Measurements from ENCODE around the gene ACSL5.

ACSL5 gene

GRCh38 chr10:112333452-112333851 lies 40.5 kb upstream of the ACSL5 start:
- H3K27ac ChIP-seq = no peak overlapping the region
- TF ChIP-seq ZFX (IDR thresholded peaks at IDR 0.05; ENCODE audit: borderline replicate concordance) = no peak
- TF ChIP-seq, protein P1, sequence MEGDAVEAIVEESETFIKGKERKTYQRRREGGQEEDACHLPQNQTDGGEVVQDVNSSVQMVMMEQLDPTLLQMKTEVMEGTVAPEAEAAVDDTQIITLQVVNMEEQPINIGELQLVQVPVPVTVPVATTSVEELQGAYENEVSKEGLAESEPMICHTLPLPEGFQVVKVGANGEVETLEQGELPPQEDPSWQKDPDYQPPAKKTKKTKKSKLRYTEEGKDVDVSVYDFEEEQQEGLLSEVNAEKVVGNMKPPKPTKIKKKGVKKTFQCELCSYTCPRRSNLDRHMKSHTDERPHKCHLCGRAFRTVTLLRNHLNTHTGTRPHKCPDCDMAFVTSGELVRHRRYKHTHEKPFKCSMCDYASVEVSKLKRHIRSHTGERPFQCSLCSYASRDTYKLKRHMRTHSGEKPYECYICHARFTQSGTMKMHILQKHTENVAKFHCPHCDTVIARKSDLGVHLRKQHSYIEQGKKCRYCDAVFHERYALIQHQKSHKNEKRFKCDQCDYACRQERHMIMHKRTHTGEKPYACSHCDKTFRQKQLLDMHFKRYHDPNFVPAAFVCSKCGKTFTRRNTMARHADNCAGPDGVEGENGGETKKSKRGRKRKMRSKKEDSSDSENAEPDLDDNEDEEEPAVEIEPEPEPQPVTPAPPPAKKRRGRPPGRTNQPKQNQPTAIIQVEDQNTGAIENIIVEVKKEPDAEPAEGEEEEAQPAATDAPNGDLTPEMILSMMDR (IDR thresholded peaks at IDR 0.05) = no peak

DNA sequence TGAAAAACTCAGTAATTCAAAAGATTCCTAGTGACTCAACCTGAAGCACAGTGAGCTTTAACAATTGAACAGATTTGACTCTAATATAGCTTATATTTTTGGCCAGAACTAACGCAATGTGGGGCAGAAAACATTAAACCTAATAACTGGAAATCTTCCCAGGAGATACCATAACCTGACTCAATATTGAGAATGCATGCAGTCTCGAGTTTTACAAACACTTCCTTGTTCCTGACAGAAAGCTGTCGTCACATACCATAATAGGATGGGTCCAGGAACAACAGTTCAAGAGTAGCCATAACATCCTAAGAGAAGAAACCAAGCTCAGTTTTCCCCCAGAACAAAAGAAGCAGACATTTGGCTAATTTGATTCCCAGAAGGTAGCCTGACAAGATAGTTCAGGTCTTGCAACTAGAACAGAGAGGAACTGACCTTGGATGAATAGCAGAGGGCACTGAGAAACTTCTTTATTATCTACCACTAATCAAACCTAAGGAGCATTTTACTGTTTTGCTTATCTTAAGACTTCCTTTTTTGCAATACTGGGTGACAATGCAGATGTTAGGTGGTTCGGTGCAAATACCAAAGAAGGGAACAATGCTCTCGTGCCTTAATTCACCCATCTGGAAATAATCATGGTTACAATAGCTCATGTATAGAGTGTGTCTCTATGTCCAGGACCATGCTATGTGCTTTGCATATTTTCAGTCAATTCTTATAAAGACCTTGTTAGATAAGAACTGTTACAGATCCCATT lies 38.6 kb upstream of the ACSL5 start:
- H3K27ac ChIP-seq = no peak overlapping the region
- TF ChIP-seq, protein P1 (IDR thresholded peaks at IDR 0.05) = no peak
- TF ChIP-seq ZFX (IDR thresholded peaks at IDR 0.05; ENCODE audit: borderline replicate concordance) = no peak

DNA sequence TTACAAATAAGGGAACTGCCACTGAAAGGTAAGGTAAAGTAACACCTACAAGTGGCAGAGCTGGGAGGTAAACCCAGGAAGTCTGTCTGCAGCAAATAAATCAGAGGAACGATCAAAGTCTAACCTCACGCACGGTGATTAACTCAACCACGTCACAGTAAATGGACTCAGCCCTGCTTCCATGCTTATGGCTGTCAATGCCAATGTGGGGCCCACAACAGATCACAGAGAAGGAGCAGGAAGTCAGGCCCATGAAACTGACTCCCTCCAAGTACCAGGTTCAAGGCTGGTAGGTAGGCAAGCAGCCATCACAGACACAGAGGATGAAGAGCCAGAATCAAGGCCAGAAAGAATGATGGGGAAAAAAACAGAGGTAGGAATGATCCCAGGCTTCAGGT lies 38.0 kb upstream of the ACSL5 start:
- TF ChIP-seq ZFX (IDR thresholded peaks at IDR 0.05; ENCODE audit: borderline replicate concordance) = no peak
- TF ChIP-seq, protein P1 (IDR thresholded peaks at IDR 0.05) = no peak
- H3K27ac ChIP-seq = no peak overlapping the region

DNA sequence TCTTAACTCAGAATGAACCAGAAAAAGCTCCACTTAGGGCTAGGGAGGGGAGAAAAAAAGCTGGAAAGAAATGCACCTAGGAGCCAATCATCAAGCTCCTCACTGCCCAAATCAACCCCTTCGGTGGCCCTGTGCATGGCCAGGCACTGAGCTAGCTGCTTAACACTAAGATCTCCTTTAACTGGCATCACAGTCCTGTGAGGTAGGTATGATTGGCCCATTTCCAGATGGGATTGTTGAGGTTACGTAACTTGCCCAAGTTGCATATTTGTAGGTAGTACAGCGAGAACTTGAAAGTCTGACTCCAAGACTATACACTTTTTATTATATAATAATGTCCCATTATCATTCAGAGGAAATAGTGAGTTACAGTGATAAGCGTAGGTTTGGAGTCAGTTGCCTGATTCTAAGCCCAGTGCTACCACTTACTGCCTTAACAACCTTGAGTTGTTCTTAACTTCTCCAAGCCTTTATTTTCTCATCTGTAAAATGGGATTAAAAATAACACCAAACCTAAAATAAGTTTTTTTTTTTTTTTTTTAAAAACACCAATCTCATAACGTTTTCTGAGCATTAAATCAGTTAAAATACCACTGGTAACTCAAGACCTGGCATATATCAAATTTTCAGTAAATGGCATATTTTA lies 37.2 kb upstream of the ACSL5 start:
- TF ChIP-seq ZFX (IDR thresholded peaks at IDR 0.05; ENCODE audit: borderline replicate concordance) = no peak
- TF ChIP-seq, protein P1 (IDR thresholded peaks at IDR 0.05) = no peak
- H3K27ac ChIP-seq = no peak overlapping the region

- TF ChIP-seq ZFX (IDR thresholded peaks at IDR 0.05; ENCODE audit: borderline replicate concordance) = no peak
- TF ChIP-seq, protein P1 (IDR thresholded peaks at IDR 0.05) = no peak
- no peak overlapping the region for H3K27ac ChIP-seq
Measured at GRCh38 chr10:112338957-112339356, 35.0 kb upstream of the ACSL5 start.

GRCh38 chr10:112340601-112341000 lies 33.3 kb upstream of the ACSL5 start:
- H3K27ac ChIP-seq = no peak overlapping the region
- TF ChIP-seq, protein P1 (IDR thresholded peaks at IDR 0.05) = no peak
- TF ChIP-seq ZFX (IDR thresholded peaks at IDR 0.05; ENCODE audit: borderline replicate concordance) = no peak

Measured in 22Rv1 (cell line).